GM12872 (cell line): ENCODE measurements around the gene CPT2.
A peak's percentile ranks its signal among the peaks of the same experiment; 100 is the strongest.

Experiments used
- CTCF ChIP-seq: IDR thresholded peaks from 3 replicates; pipeline ENCODE4 v1.5.1; 2011; ENCODE audit warnings: low read depth, mild to moderate bottlenecking, low read length, moderate library complexity; ENCODE audit not compliant: insufficient read depth

CPT2 gene

GRCh38 chr1:53250325-53250724, 53.7 kb downstream of the CPT2 start:
- TF ChIP-seq CTCF = no peak

- TF ChIP-seq CTCF = no peak
Measured at GRCh38 chr1:53254011-53254640, 57.5 kb downstream of the CPT2 start.

- TF ChIP-seq CTCF = peak; percentile 26; the same call in 1 of the 3 replicates
Measured at GRCh38 chr1:53255031-53255430, 58.4 kb downstream of the CPT2 start.

GRCh38 chr1:53256511-53257453, 60.2 kb downstream of the CPT2 start:
- no peak for TF ChIP-seq CTCF

GRCh38 chr1:53257454-53258081, 60.9 kb downstream of the CPT2 start:
- TF ChIP-seq CTCF = no peak

- TF ChIP-seq CTCF = no peak
Measured at GRCh38 chr1:53258216-53258615, 61.6 kb downstream of the CPT2 start.

- TF ChIP-seq CTCF = no peak
Measured at GRCh38 chr1:53259932-53260331, 63.3 kb downstream of the CPT2 start.
